Testis (tissue), 2 donors: Measurements from ENCODE around the gene SDHAF2.

ENCODE experiments used
- CTCF ChIP-seq, 3 experiments: fragments of 450-650 bp in 2 of 3; fragments of 200-600 bp in 1 of 3; sonication (generic) in 1 of 3; IDR thresholded peaks; one replicate each; pipeline ENCODE4 v1.5.1; 2016 to 2019; ENCODE audit warnings: antibody characterized with exemption in 3 of 3, mild to moderate bottlenecking in 2 of 3, moderate library complexity in 1 of 3
- POLR2A ChIP-seq: fragments of 450-650 bp; IDR thresholded peaks from one replicate; pipeline ENCODE4 v1.6.1; 2017; ENCODE audit warnings: antibody characterized with exemption, mild to moderate bottlenecking, moderate library complexity

GRCh38 chr11:61380884-61381283 is 49.0 kb upstream of the SDHAF2 start:
- no peak for TF ChIP-seq CTCF (IDR thresholded peaks at IDR 0.05)
- TF ChIP-seq POLR2A, result no peak
